ENCODE results near the gene FAHD2A. TPM values are rescaled to one million over a fixed set of nuclear protein-coding genes. Genes with fewer than 3 reads are reported as not detected.
"Not testable (repeated sequence)": the region's sequence is repeated elsewhere in the genome, so short reads cannot be mapped to it uniquely, and the experiment has no call there.

Gene FAHD2A
- total and polyA plus RNA-seq, 2 experiments from 2014 or later = 27.6 to 51.0 TPM

DNA sequence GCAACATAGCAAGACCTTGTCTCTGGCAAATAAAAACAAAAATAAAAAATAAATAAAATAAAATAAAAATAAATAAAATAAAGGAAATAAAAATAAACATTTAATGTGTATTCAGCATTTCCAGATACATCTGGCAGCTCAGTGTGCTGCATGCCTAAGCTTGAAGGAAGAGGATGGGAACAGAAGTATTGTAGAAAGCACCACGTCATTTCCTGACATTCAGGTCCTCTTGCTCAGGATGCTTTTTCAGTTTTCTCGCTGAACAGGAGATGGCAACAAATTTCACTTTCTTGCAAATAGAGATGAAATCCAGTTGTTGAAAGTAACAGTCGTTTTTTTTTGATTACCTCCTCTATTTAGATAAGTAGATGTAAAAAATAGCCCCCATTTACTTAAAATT is 60.8 kb downstream of the FAHD2A start:
- H3K27ac ChIP-seq (ENCODE audit: low read depth); ATAC-seq; H3K36me3 Mint-ChIP-seq (ENCODE audit: low read depth): not testable (repeated sequence)

More for the DNA sequence above, 60.8 kb downstream of the FAHD2A start:
- not testable (repeated sequence) for H3K4me1 Mint-ChIP-seq; H3F3A ChIP-seq (replicated peaks; ENCODE audit: low read depth); H3K27me3 Mint-ChIP-seq (ENCODE audit: insufficient read depth, low read depth, poor library complexity); H3K4me3 ChIP-seq; H3K9me2 ChIP-seq (ENCODE audit: insufficient read depth); H3K4me1 ChIP-seq (ENCODE audit: insufficient read depth); H3K79me2 ChIP-seq (replicated peaks; ENCODE audit: insufficient read depth); H3K27me3 ChIP-seq (ENCODE audit: insufficient read depth); H3K4me3 Mint-ChIP-seq; H4K20me1 ChIP-seq (replicated peaks; ENCODE audit: insufficient read depth); H3K9me3 Mint-ChIP-seq; DNase-seq (ENCODE audit: low spot score); H3K36me3 ChIP-seq (ENCODE audit: insufficient read depth); H3K27ac Mint-ChIP-seq; H2AFZ ChIP-seq; H3K4me2 ChIP-seq

Small RNAs within 50 kb of the gene (small RNA-seq; reads per million reads assigned to genes)
- gene AC133104.2 (ENCODE audit: low replicate concordance) = not detected

Other genes with a start within 250 kb of the FAHD2A start
- gene ZNF514, start 242.9 kb upstream of the FAHD2A start, total RNA-seq (2014; rRNA removed; shearing (Covaris generic)) = 5.7 and 7.2 TPM in 2 replicates
- 8.3 and 9.3 TPM in 2 replicates for gene ZNF514, start 242.9 kb upstream of the FAHD2A start, polyA plus RNA-seq (2016; fragmentation: Nextera tagmentation; extraction: Ambion mirVana)
- gene ZNF2, start 236.9 kb upstream of the FAHD2A start, total RNA-seq (2014; rRNA removed; shearing (Covaris generic)) = 2.5 and 3.4 TPM in 2 replicates
- gene ZNF2, start 236.9 kb upstream of the FAHD2A start, polyA plus RNA-seq (2016; fragmentation: Nextera tagmentation; extraction: Ambion mirVana) = 1.3 and 2.0 TPM in 2 replicates
- 13.3 and 17.9 TPM in 2 replicates for gene ZNF892, start 195.2 kb upstream of the FAHD2A start, total RNA-seq (2014; rRNA removed; shearing (Covaris generic))
- 2.2 and 2.7 TPM in 2 replicates for gene ZNF892, start 195.2 kb upstream of the FAHD2A start, polyA plus RNA-seq (2016; fragmentation: Nextera tagmentation; extraction: Ambion mirVana)
- 2.2 TPM in 2 replicates for gene PROM2, start 128.3 kb upstream of the FAHD2A start, total RNA-seq (2014; rRNA removed; shearing (Covaris generic))
- gene PROM2, start 128.3 kb upstream of the FAHD2A start, polyA plus RNA-seq (2016; fragmentation: Nextera tagmentation; extraction: Ambion mirVana) = 1.1 and 2.1 TPM in 2 replicates
- gene KCNIP3, start 105.4 kb upstream of the FAHD2A start, total RNA-seq (2014; rRNA removed; shearing (Covaris generic)) = 0.83 and 2.6 TPM in 2 replicates
- 0.32 and 0.45 TPM in 2 replicates for gene KCNIP3, start 105.4 kb upstream of the FAHD2A start, polyA plus RNA-seq (2016; fragmentation: Nextera tagmentation; extraction: Ambion mirVana)
- gene TRIM43B, start 82.0 kb downstream of the FAHD2A start, total RNA-seq (2014; rRNA removed; shearing (Covaris generic)) = 0.66 TPM in 1 of 2 replicates, not detected in the other
- gene TRIM43B, start 82.0 kb downstream of the FAHD2A start, polyA plus RNA-seq (2016; fragmentation: Nextera tagmentation; extraction: Ambion mirVana) = 0.12 and 0.44 TPM in 2 replicates
- 0.23 and 0.59 TPM in 2 replicates for gene TRIM43, start 189.3 kb downstream of the FAHD2A start, total RNA-seq (2014; rRNA removed; shearing (Covaris generic))
- gene TRIM43, start 189.3 kb downstream of the FAHD2A start, polyA plus RNA-seq (2016; fragmentation: Nextera tagmentation; extraction: Ambion mirVana) = 0.40 TPM in 1 of 2 replicates, not detected in the other

All from GM23338 (cell line).